ENCODE data around the gene KLHL36. TPM values are rescaled to one million over a fixed set of nuclear protein-coding genes. Genes with fewer than 3 reads are reported as not detected.

Gene KLHL36
- total and polyA plus RNA-seq, 3 donors from 2014 or later: 75.1 to 129 (median 113) TPM

GRCh38 chr16:84654998-84655397 is 6.7 kb downstream of the KLHL36 start:
- Histone ChIP-seq H3K36me3 (ENCODE audit: low read depth, missing control alignments) (no peaks in the 10 kb centered on the region), H3K27ac (no peak overlapping the region), H3K4me3 (no peak overlapping the region), H3K27me3 (no peaks in the 10 kb centered on the region), H3K4me1 (peaks cover 3% of the 10 kb centered on the region), H3K9me3 (no peaks in the 10 kb centered on the region)
- intact Hi-C loops (cut with DNase I; ENCODE audit: low total_unique reads): no loop called here
- 54 to 65% methylated on average over 6 of the region's 6 CpGs for WGBS, 2 donors
- DNase-seq: no peak
- no peak for TF ChIP-seq POLR2A (IDR thresholded peaks at IDR 0.05)
- TF ChIP-seq, protein P1, sequence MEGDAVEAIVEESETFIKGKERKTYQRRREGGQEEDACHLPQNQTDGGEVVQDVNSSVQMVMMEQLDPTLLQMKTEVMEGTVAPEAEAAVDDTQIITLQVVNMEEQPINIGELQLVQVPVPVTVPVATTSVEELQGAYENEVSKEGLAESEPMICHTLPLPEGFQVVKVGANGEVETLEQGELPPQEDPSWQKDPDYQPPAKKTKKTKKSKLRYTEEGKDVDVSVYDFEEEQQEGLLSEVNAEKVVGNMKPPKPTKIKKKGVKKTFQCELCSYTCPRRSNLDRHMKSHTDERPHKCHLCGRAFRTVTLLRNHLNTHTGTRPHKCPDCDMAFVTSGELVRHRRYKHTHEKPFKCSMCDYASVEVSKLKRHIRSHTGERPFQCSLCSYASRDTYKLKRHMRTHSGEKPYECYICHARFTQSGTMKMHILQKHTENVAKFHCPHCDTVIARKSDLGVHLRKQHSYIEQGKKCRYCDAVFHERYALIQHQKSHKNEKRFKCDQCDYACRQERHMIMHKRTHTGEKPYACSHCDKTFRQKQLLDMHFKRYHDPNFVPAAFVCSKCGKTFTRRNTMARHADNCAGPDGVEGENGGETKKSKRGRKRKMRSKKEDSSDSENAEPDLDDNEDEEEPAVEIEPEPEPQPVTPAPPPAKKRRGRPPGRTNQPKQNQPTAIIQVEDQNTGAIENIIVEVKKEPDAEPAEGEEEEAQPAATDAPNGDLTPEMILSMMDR (IDR thresholded peaks at IDR 0.05): no peak

- H3K4me3 ChIP-seq: no peak overlapping the region
- H3K36me3 ChIP-seq (ENCODE audit: low read depth, missing control alignments): no peaks in the 10 kb centered on the region
- 89 to 92% methylated on average over 21 to 22 of the region's 22 CpGs for WGBS, 2 donors
- intact Hi-C loops (cut with DNase I; ENCODE audit: low total_unique reads): no loop called here
- no peak overlapping the region for H3K27ac ChIP-seq
- no peaks in the 10 kb centered on the region for H3K9me3 ChIP-seq
- H3K4me1 ChIP-seq: no peaks in the 10 kb centered on the region
- no peaks in the 10 kb centered on the region for H3K27me3 ChIP-seq
- no peak for DNase-seq
- TF ChIP-seq POLR2A (IDR thresholded peaks at IDR 0.05): no peak
- TF ChIP-seq, protein P1 (IDR thresholded peaks at IDR 0.05): no peak
These were observed 8.3 kb downstream of the KLHL36 start for GRCh38 chr16:84656649-84657048.

DNA sequence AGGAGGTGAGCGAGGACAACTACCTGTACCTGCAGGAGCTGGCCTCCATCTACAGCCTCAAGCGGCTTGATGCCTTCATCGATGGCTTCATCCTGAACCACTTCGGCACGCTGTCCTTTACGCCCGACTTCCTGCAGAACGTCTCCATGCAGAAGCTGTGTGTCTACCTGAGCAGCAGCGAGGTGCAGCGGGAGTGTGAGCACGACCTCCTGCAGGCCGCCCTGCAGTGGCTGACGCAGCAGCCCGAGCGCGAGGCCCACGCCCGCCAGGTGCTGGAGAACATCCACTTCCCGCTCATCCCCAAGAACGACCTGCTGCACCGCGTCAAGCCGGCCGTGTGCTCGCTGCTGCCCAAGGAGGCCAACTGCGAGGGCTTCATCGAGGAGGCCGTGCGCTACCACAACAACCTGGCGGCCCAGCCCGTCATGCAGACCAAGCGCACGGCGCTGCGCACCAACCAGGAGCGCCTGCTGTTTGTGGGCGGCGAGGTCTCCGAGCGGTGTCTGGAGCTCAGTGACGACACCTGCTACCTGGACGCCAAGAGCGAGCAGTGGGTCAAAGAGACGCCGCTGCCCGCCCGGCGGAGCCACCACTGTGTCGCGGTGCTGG is 9.0 kb downstream of the KLHL36 start:
- H3K27me3 ChIP-seq: no peaks in the 10 kb centered on the region
- 92 to 97% methylated on average over 32 to 44 of the region's 50 CpGs for WGBS, 2 donors
- no peak for TF ChIP-seq POLR2A (IDR thresholded peaks at IDR 0.05)
- TF ChIP-seq, protein P1 (IDR thresholded peaks at IDR 0.05): no peak
- H3K4me3 ChIP-seq: no peak overlapping the region
- no peaks in the 10 kb centered on the region for H3K4me1 ChIP-seq
- intact Hi-C loops (cut with DNase I; ENCODE audit: low total_unique reads): no loop called here
- no peak overlapping the region for H3K27ac ChIP-seq
- no peaks in the 10 kb centered on the region for H3K36me3 ChIP-seq (ENCODE audit: low read depth, missing control alignments)
- no peaks in the 10 kb centered on the region for H3K9me3 ChIP-seq
- DNase-seq: no peak

GRCh38 chr16:84658690-84659089 is 10.4 kb downstream of the KLHL36 start:
- Histone ChIP-seq H3K4me3 (no peak overlapping the region), H3K9me3 (no peaks in the 10 kb centered on the region), H3K27me3 (no peaks in the 10 kb centered on the region), H3K36me3 (ENCODE audit: low read depth, missing control alignments) (no peaks in the 10 kb centered on the region), H3K4me1 (no peaks in the 10 kb centered on the region), H3K27ac (no peak overlapping the region)
- no peak for TF ChIP-seq POLR2A (IDR thresholded peaks at IDR 0.05)
- TF ChIP-seq, protein P1 (IDR thresholded peaks at IDR 0.05): no peak
- no peak for DNase-seq
- 84% methylated on average over 7 to 11 of the region's 11 CpGs for WGBS, 2 donors
- intact Hi-C loops (cut with DNase I; ENCODE audit: low total_unique reads): no loop called here

- WGBS, 2 donors: 96 to 97% methylated on average over 14 to 27 of the region's 27 CpGs
- Histone ChIP-seq H3K9me3 (no peaks in the 10 kb centered on the region), H3K27ac (no peak overlapping the region), H3K36me3 (ENCODE audit: low read depth, missing control alignments) (no peaks in the 10 kb centered on the region), H3K4me3 (no peak overlapping the region), H3K4me1 (peaks cover 4% of the 10 kb centered on the region), H3K27me3 (no peaks in the 10 kb centered on the region)
- intact Hi-C loops (cut with DNase I; ENCODE audit: low total_unique reads): no loop called here
- DNase-seq: no peak
- no peak for TF ChIP-seq POLR2A (IDR thresholded peaks at IDR 0.05)
- TF ChIP-seq, protein P1 (IDR thresholded peaks at IDR 0.05): no peak
These were observed 11.5 kb downstream of the KLHL36 start for GRCh38 chr16:84659656-84660300.

All from testis (tissue), 3 donors.